GM12865 (cell line): ENCODE data around the gene RASA1.

Experiments used
- DNase-seq: peaks from one replicate; pipeline ENCODE4 v3.0.0; 2010; ENCODE audit warnings: low read depth
- H3K4me3 ChIP-seq: 2 replicates; pipeline ENCODE4 v1.5.1; 2011; ENCODE audit warnings: mild to moderate bottlenecking, low read depth, low read length, control low read depth
- CTCF ChIP-seq: IDR thresholded peaks from 2 replicates; pipeline ENCODE4 v1.5.1; 2011; ENCODE audit warnings: low read length, control low read depth, low read depth, inconsistent platforms; ENCODE audit not compliant: insufficient read depth; ENCODE audit errors: missing control alignments

Gene RASA1

GRCh38 chr5:87398981-87399614, 131.4 kb downstream of the RASA1 start:
- DNase-seq = no peak
- no peak overlapping the region for H3K4me3 ChIP-seq
- TF ChIP-seq CTCF = no peak

- no peak for TF ChIP-seq CTCF
- no peak overlapping the region for H3K4me3 ChIP-seq
- DNase-seq = no peak
Observed at GRCh38 chr5:87399720-87400119, 132.0 kb downstream of the RASA1 start.

- peak; percentile 47 for TF ChIP-seq CTCF
- no peak overlapping the region for H3K4me3 ChIP-seq
- peak; percentile 28 for DNase-seq
Observed at GRCh38 chr5:87400305-87400899, 132.7 kb downstream of the RASA1 start.

- DNase-seq = no peak
- H3K4me3 ChIP-seq = no peak overlapping the region
- no peak for TF ChIP-seq CTCF
Observed at GRCh38 chr5:87401626-87402025, 133.9 kb downstream of the RASA1 start.

- no peak for DNase-seq
- no peak for TF ChIP-seq CTCF
- no peak overlapping the region for H3K4me3 ChIP-seq
Observed at GRCh38 chr5:87403409-87403808, 135.7 kb downstream of the RASA1 start.

GRCh38 chr5:87403899-87404298, 136.2 kb downstream of the RASA1 start:
- DNase-seq = no peak
- no peak for TF ChIP-seq CTCF
- no peak overlapping the region for H3K4me3 ChIP-seq

- no peak for DNase-seq
- TF ChIP-seq CTCF = no peak
- H3K4me3 ChIP-seq = no peak overlapping the region
Observed at GRCh38 chr5:87404359-87404758, 136.7 kb downstream of the RASA1 start.
